GM10847 (cell line): ENCODE data around the gene POU4F3.

Experiments used
- POLR2A ChIP-seq: IDR thresholded peaks from 2 replicates; pipeline ENCODE4 v1.6.1; 2011; ENCODE audit not compliant: insufficient read length; ENCODE audit errors: extremely low read depth

Gene POU4F3

GRCh38 chr5:146337264-146337904 lies 1.3 kb upstream of the POU4F3 start:
- no peak for TF ChIP-seq POLR2A

DNA sequence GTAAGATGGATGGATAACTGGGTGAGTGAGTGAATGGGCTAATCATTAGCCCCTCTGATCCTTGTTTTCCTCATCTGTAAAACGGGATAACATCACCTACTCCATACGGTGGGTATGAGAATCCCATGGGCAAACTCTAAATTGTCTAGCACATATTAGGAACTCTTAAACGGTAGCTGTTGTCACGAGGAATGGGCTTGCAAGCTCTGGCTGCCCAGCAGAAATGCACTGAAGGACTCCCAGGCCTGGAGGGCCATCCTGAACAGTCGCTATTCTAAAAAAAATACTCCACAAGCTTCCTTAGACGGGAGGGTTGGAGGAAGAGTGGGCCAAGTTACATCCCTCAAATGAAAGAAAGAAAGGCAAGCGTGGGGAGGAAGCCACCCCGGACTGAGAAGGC lies 711 bp upstream of the POU4F3 start:
- no peak for TF ChIP-seq POLR2A

- TF ChIP-seq POLR2A = no peak
Measured at GRCh38 chr5:146339715-146340259, 1.1 kb downstream of the POU4F3 start.

DNA sequence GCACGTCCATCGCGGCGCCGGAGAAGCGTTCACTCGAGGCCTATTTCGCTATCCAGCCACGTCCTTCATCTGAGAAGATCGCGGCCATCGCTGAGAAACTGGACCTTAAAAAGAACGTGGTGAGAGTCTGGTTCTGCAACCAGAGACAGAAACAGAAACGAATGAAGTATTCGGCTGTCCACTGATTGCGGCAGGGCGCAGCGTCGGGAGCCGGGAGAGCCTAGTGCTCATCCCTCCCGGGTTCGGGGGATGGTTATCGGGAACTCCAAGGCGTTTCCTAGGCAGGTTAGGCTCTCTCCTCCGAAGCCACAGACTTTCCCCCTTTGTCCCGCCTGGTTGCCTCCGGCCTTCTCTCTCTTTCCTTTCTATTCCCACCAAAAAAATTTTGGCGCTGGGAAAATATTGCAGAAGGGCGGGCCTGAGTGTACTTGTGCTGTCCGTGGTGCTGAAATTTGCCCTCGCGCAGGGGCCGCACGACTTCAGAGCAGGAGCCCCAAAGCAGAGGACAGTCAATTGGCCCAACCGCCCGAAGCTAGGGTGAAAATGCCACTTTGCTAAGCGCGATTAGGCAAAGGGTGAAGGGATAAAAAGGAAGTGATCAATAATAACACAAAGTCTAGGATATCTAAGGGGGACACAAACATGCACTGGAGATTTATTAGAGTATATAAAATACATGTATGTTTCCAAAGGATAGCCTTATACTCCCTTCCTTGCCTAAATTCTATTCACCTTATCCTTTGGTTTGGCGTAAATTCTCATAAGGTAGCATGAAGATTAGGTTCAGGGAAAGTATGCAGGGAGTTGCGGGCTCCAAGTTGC lies 1.8 kb downstream of the POU4F3 start:
- TF ChIP-seq POLR2A = no peak

DNA sequence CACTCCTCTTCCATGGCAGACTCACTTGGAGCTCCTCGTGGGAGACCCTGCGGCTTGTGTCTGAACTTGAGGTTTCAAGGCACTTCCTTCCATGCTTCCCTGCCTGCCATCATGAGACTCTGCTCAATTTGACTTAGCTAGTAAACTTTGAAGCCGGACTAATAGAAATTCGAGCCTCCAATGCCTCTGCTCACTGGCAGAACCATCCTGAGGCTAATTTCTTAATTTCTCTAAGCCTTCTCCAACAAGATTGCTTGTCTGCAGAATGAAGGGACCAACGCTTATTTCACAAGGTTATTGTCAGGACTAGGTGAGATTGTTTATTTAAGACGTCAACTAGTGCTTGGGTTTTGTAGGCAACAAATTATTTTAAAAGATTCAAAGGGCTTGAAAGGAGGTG lies 3.2 kb downstream of the POU4F3 start:
- TF ChIP-seq POLR2A = no peak

DNA sequence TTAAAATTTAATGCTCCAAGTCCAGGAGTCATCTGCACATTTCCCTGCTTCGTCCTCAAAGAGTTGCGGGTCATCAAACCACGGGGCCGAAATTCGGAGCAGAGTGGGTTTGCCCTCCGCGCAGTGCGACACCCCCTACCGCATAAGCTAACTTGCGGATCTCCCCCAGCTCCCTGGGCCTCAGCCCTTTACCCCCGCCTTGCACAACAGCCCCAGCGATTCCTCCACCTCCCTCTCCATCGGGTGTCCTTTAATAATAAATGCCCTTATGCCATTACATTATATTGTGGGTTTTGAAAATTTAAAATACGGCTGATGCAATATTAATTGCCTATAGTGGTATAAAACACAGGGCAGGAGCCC lies 3.9 kb downstream of the POU4F3 start:
- TF ChIP-seq POLR2A = no peak

- TF ChIP-seq POLR2A = no peak
Measured at GRCh38 chr5:146342882-146343865, 4.5 kb downstream of the POU4F3 start.

DNA sequence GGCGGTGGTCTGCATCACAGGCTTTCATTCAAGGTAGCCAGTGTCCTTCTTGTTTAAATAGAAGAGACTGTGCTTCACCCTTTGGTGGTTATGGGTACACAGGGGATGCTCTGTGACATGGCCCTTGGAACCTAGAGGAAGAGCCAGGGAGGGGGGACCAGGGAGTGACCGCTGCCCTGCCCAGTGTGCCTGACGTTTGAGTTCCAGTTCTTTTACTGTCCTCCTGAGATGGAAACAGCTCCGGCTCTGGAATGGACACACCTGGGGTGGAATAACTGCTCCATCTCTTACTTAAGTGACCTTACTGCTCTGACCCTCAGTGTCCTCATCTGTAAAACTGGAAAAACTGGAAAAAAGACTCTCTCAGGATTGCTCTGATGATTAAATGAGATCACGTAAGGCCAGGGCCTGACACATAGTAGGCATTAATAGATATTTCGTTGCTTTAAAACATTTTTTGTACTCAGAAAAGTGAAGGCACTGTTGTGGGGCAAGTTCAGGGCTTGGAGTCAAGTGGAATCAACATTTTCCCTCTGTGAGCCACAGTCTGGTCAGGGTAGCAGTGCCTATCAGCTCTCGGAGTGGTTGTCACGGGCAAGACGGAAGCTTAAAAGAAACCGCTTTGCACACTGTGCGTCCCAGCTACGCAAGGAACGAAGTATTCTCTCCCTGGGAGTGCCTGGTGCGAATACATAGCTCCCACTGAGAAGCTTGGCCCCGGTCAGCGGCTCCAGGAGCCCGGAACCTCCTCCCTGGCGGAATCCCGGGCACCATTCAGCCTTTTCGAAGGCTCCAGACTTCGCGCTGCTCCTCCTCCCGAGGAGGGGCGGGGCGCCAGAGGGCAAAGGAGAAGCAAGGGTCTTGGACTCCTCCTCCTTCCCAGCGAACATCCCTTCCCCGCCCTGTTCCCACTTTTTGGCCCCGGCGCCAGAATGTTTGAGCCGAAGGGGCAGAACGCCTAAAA lies 5.8 kb downstream of the POU4F3 start:
- no peak for TF ChIP-seq POLR2A

GRCh38 chr5:146345240-146345577 lies 6.6 kb downstream of the POU4F3 start:
- no peak for TF ChIP-seq POLR2A

- no peak for TF ChIP-seq POLR2A
Measured at GRCh38 chr5:146345578-146346366, 7.1 kb downstream of the POU4F3 start.

DNA sequence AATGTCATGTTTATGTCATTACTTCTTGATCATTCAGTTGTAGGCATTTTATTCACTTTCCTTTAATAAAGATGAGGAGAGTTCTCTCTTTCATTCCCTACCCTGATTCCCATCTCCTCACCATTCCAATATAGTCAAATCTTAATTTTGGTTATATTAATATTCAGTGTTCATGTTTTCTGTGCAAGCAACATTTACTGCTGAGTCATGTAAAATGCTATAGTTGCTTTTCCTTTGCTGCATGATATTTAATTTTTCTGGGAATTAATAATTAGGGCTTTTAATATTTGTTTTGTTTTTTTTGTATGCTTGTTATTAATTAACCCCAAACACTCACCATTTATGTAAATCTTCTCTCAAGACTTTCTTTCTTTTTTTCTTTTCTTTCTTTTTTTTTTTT lies 18.5 kb downstream of the POU4F3 start:
- no peak for TF ChIP-seq POLR2A

GRCh38 chr5:146359836-146360235 lies 21.2 kb downstream of the POU4F3 start:
- TF ChIP-seq POLR2A = no peak

GRCh38 chr5:146363161-146363874 lies 24.7 kb downstream of the POU4F3 start:
- TF ChIP-seq POLR2A = no peak
